ENCODE data around the gene CSF3R. TPM values are rescaled to one million over a fixed set of nuclear protein-coding genes. Genes with fewer than 3 reads are reported as not detected.

The CSF3R gene
- total RNA-seq (2014; rRNA removed; shearing (Covaris generic)): not detected in 2 replicates

DNA sequence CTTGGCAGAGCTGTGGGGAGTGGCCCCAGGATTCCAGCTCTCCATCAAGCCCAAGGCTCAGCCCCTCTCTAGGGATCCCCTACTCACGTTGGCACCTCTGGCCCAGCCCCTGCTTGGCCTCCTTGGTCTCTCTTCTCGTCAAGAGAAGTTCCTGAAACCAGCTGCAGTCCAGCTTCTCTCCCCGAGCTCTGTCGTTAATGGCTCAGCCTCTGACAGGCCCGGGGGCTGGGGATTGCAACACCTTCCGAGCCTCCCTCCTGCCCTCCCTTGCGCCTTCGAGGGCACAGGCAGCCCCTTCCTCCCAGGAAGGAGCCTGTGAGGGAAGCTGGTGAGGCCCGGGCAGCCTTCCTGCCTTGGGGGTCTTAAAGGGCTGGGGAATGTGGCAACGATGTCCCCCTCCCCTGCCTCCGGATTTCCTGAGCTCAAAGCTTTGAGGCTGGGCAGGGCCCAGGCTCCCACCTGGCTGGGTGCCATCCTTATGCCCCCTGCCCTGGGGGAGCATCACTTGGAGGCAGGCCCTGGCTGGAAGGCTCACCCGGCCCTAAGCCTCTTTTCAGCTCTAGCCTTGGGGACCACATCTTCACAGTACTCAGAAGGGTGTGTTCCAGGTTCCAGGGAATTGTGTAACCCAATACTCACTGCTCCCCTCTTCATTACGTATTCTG, at the start of gene CSF3R:
Gene CSF3R, minus strand, starts transcription at position 190 of the 665 bp plus-strand sequence. CDS start 3,417 bp downstream, outside the sequence.
- no peak for DNase-seq (ENCODE audit: low spot score)

DNA sequence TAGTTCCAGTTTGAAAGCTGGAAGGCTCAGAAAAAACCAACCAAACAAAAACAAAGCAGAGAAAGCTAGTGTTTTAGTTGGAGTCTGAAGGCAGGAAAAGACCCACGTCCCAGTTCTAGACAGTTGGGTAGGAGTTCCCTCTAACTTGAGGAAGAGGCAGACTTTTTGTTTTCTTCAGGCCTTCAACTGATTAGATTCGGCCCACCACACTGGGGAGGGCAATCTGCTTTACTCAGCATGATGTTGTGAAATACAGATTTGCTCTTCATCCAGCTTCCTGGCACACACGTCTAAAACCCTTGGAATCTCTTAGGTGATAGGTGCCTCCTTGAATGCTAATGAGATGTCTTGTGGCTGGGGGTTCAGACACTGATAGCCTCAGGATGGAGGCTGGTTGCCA, 49.1 kb upstream of the CSF3R start:
- DNase-seq (ENCODE audit: low spot score): no peak

DNA sequence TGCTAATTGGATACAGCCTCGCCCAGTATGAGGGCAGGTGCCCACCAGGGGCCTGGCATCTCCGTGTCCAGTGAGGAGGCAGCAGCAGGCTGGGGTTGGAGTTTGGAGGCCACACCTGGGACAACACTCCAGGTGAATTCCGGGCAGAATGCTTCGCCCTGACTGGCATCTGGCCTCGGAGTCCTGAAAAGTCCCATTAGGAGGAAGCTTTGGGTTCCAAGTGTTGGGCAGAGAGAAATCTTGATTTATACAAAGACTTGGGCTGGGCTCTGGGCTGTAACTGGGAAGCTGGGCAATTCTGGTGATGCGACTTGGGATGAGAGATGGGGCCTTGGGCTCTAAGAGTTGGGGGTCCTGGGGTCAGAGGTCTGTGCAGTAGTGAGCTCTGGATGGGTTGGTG, 48.1 kb upstream of the CSF3R start:
- DNase-seq (ENCODE audit: low spot score): no peak

DNA sequence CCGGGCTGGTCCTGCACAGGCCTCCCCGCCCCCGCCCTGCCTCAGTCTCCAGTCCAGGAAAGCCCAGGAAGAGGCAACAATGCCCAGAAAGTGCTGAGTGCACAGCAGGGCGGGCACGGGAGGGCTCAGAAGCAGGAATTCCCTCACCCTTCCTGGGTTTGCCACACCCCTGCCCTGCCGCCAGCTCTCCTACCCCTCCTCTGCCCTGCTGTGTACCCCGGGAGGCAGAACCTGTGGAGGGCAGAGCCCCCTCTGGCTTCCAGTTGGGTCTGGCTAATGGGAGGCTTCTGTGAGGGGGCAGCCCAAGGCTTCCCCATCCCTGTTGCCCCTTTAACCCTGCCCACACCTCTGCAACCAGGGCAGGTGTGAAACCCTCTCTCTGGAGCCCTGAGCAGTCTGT, 47.5 kb upstream of the CSF3R start:
- no peak for DNase-seq (ENCODE audit: low spot score)

DNA sequence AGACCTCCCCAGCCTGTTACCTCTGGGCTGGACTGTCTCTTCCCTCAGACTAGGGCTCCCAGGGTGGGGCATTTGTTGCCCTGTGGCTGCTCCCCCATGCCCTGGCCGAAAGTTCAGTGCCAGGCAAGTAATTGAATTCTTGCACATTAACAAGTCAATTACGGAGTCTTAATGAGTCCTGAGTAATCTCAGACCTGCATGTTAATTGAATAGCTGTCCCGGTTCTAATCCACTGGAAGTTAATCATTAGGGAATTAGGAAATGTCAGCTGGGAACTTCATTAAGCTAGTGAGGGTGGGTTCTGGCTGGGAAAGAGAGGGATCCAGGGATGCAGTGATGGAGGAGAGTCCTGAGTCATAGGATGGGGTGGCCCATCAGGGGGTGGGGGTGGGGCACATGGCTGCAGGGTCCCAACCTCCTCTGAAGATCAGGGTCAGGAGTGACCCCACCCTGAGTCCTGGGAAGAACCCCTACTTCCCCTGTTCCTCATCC, 47.1 kb upstream of the CSF3R start:
- no peak for DNase-seq (ENCODE audit: low spot score)

DNA sequence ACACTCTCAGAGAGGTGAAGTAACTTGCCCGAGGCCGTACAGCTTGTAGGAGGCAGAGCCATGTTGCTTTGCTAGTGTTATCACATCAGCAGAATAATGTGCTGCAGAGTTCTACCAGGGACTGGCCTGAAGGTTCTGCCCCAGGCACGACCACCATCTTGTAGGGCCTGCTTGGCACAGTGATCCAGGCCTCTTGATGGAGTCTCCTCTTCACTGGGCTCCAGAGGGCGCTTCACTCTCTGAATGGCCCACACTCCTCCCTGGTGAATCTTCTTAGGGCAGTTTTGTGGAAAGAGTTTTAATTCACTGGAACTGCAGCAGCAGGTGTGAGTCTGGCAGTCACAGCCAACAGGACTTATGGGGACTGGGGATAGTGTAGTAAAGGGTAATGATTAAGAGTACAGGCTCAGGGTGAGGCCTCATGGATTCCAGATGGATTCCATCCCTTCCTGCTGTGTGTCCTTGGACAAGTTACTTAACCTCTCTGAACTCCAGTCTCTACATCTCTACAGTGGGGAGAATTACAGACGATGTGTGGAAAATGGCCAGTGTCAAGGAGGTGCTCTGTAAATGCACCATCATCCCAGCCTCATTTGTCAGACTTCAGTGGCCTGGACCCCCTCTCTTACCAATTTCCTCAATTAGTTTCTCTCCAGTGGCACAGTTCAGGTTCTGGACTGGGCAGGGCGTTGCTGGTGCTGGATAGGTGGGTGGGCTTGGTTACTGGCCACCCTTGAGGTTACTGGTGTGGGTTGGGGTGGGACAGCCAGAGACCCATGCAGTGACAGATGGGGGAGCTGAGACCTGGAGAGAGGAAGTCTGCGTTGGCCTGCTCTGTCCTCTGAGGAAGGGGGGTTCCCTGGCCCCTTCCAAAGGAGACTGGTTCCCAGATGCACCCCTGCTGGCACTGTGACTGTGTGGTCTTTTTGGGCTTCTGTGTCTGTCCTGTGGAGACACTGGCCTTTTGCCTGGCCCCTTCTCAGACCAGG, 45.9 kb upstream of the CSF3R start:
- DNase-seq (ENCODE audit: low spot score): no peak

DNA sequence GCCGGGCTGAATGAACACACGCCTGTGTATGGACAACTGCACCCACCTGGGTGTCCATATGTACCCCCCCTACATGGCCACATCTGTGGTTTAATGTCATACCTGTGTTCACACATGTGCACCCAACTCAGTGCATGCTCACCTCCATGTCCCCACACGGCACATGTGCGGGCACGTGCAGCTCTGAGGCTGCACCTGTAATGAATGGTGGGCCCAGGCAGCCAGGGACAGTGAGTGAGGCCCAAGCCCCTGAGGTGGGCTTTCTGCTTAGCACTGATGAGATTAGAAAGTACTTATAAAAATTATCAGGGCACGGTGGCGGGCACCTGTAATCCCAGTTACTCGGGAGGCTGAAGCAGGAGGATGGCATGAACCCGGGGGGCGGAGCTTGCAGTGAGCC, 42.5 kb upstream of the CSF3R start:
- DNase-seq (ENCODE audit: low spot score): no peak

DNA sequence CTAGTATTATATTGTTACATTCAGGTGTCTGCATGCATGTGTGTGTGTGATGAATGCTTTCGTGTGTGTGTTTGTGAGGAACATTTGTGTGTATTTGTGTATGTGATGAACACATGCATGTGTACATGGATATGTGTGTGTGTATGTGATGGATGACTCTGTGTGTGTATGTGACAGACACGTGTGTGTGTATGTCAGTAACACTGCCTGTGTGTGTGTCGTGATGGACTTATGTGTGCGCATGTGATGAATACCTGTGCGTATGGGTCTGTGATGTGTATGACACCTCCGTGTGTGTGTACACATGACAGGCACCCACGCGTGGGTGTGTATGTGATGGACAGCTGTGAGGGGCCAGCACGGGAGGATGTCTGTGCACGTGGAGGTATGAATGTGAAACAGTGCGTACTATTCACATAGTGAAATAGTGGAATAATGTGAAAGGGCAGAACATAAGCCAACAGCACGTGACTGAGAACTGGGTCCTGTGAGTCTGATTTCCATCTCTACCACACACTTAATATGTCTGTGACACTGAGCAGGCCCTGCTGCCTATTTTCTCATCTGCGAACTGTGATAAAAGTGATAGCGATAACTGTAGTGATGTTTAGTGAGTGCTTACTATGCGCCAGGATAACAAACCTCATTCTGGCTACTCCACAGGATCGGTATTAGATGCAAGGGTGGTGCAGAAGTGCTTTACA, 41.8 kb upstream of the CSF3R start:
- DNase-seq (ENCODE audit: low spot score): no peak

DNA sequence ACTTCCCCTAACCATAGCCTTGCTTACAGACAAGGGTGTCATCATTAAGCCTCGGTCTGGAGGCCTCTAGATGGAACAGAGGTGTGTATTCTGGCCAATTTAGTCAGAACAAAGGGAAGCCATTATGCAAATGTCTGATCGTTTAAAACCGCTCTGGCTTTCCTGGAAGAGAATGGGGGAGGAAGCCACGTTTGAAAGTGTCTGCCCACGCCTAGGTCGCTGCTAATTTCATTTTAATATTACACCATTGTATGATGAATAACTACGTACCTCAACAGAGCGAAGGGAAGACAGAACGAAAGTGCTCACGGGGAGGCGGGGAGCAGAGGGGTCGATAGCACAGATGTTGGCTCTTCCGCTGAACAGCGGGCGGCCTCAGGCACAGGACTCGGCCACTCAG, 41.1 kb upstream of the CSF3R start:
- DNase-seq (ENCODE audit: low spot score): no peak

DNA sequence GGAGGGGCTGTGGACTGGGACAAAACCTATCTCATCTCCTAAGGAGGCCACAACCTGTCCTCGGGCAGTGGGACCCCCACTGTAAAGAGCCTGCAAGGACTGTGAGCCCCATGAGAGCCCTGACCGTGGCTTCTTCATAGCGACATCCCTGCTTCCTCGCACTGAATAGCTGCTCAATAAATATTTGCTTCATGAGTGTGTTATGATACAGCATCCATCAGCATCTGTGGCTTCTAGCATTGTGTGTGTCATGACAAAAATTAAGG, 40.5 kb upstream of the CSF3R start:
- no peak for DNase-seq (ENCODE audit: low spot score)

DNA sequence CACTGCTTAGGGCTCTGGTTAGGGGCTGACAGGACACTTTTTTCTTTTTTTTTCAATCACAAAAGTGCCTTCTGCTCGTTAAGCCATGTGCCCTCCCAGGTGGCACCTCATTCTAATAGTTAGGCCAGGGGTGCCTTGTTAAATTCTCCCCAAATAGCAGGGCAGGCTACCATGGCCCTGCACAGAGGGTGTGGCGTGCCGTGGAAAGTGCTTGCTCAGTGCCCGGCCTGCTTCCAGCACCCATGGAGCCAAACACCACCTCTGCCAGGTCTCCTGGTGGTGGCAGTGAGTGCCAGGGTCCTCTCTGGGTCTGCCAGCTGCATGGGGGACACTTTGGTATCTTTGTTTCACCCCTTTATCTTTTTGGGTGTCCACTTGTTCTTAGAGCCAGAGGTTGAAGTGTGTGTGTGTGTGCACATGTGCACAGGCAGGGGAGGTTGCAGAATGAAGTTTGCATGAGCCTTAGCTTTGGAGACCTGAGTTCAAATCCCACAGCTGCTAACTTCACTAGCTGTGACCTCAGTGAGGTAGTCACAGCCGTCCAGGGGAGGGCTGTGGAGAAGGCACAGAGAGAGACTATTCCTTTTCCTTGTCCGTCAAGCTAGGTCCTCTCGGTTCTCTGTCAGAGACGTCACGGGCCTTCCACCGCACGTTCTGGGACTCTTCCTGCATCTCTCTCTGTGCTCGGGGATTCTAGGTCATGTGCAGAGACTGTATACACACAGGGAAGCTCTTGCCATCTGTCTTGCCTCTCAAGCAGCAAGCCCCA, 39.9 kb upstream of the CSF3R start:
- DNase-seq (ENCODE audit: low spot score): no peak

DNA sequence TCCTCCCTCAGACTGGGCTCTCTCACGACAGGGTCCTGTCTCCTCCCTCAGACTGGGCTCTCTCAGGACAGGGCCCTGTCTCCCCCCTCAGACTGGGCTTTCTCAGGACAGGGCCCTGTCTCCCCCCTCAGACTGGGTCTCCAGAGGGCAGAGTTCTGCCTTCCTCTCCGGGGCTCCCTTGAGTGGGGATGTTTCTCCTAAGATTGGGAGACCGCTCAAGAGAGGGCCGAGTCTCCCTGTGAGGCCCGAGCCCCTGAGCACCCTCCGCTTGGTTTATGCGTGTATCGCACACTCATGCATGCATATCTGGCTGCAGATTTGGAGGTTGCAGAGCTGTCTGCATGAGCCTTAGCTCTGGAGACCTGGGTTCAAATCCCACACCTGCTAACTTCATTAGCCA, 39.3 kb upstream of the CSF3R start:
- DNase-seq (ENCODE audit: low spot score): no peak

DNA sequence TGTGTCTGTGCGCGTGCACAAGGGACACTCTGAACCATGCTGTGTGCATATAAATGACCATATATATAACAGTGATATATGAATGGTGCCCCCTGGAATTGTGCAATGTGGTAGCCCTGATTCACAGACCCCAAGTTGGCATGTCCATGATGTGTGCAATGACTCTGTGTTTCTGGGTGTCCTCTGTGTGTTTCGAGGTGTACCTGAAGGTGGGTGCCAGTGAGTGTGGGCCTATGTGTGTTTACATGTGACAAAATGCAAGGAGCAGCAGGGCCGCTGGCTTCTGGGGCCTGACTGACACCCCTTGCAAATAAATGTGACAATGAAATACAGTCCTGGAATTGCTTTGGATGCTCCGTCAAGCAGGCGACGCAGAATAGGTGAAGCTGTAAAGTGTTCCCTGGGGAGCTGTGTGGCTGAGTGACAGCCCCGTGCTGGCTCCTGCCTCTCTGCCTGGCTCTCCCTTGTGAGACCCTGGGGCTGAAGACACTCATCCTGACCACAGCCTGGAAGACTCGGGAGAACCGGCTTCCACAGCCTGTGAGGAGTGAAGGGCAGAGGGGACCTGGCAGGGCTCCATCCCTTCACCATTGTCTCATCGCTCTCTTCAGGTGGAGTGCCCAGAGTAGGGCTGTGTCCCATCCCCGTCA, 38.2 kb upstream of the CSF3R start:
- DNase-seq (ENCODE audit: low spot score): no peak

DNA sequence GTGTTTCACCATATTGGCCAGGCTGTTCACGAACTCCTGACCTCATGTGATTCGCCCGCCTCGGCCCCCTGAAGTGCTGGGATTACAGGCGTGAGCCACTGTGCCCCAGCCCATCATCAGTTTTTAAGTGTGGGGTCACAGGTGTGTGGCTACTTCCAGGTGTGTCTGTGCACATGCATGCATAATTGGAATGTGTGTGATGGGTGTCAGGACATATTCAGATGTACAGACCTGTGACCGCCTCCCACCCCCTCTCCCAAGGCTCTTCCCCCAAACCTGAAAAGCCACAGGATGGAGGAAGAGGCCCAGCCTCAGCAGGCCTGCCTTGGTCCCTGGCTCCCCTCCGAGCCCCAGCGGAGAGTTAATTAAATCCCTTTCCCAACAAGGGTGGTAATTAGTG, 37.3 kb upstream of the CSF3R start:
- DNase-seq (ENCODE audit: low spot score): no peak

DNA sequence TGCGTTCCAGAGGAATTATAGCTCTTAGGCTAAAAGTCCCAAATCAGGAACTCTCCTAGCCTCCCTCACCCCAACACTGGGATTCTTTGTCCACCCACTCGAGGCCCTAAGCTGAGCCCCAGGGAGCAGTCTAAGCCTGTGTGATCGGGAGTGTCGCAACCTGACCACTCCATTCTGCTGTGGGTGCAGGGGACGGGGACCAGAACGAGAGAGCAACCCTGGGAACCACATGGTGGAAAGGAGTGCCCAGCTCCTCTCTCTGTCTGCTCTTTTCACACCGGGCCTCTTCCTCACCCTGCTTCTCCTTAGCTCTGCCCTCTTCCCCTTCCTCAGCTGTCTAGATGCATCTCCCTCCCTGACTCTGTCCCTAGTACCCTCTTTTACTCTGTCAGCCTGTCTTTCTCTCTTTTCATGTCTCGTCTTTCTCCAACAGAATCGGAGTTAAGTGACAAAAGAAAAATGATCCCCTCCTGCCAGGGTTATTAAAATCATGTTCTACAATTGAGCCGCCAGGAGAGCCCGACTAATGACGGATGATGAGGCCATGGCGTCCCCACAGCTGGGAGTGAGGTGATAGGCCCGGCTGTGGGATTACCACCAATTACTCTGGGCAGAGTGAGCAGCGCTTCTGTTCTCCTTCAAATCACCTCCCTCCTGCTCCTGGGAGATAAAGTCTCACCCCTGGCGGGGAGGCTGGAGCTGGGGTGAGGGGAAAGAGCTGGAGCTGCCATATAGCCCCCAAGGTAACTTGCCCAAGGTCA, 34.5 kb upstream of the CSF3R start:
- no peak for DNase-seq (ENCODE audit: low spot score)

DNA sequence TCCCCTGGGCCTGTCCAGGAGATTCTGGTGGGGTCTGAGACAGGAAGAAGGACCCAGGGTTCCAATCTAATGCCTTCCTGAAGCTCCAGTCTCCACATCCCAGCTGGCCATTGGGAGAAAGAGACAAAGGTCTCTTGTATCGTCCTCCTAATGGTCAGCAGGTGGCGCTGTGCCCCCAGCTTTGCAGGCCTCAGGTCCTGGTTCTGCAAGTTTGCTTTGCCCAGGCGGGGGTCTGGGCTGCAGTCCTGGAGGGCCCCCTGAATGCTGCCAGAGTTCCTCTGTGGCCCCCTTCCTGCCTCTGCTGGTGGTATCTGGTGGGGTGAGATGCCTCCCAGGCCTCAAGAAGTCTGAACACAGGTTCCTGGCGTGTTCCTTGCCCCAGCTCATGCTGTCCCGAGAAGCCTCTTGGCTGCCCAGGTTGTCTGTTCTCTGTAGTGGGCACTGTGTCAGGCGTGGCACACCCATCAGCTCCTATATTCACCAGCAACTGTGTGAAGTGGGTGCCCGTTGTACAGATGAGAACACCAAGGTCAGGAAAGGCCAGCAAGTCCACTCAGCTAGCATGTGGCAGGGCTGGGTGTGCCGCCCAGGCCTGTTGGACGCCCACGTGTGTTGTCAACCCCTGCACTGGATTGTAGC, 33.8 kb upstream of the CSF3R start:
- DNase-seq (ENCODE audit: low spot score): peak; percentile 30

DNA sequence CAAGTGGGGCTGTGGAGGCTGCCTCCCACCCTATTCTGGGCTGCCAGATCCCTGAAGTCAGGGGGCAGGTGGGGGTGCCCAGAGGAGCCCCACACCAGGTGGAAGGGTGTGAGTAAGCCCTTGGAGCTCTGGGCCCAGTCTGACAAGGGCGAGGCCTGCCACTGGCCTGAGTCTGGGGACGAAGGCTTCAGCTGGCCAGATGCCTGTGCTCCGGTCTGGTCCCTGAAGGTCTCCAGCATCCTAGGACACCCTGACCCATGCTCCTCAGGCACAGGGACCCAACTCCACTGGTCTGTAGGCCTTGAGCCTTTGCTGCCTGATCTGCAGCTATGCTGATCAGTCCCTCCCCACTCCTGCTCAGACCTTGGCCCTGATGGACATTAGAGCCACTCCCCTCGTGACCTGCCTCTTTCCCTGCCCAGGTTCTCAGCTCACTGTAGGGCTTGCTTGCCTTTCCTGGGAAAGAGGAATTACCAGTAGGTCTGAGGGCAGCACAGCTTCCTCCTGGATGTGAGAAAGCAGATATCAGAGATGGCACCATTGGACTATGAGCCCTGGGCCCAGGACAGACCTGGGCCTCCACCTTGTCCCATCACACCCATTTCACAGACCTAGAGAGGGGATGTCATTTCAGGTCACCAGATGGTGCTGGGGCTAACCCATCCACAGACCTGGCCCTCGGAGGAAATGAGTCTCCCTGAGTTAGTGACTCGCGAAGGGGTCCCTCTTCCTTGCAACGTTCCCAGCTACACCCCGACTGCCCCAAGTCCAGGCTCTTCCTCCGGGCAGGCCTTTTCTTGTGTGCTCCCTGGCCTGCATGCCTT, 32.8 kb upstream of the CSF3R start:
- no peak for DNase-seq (ENCODE audit: low spot score)

DNA sequence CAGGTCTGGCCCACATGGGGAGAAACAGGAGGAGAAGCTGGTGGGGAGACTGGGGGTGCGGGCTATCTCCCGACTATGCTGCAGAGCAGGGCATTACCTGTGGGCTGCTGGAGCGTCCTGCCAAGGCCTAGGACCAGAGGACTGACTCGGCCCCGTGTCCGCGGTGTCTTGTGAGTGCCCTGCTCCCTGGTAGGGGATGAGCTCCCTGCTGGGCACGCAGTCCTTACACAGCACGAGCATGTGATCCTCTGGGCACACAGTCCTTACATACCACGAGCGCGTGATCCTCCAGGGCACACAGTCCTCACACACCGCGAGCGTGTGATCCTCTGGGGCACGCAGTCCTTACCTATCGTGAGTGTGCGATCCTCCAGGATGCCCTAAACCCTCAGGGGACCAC, 31.8 kb upstream of the CSF3R start:
- DNase-seq (ENCODE audit: low spot score): no peak

Measured in A172 (cell line).